Skeletal muscle tissue (tissue), 4 donors: Measurements from ENCODE around the gene COL4A3. TPM values are rescaled to one million over a fixed set of nuclear protein-coding genes. Genes with fewer than 3 reads are reported as not detected.

Experiments used
- H3K27ac ChIP-seq: one replicate; pipeline ENCODE4 v1.7.0; 2013; ENCODE audit warnings: mild to moderate bottlenecking, low read depth, low read length, inconsistent platforms
- H3K27me3 ChIP-seq, 3 donors: one replicate each; pipeline ENCODE4 v1.7.0; 2013; ENCODE audit warnings: low read length in 3 of 3; ENCODE audit not compliant: control insufficient read depth in 3 of 3, insufficient read depth in 3 of 3
- H3K36me3 ChIP-seq, 3 donors: one replicate each; pipeline ENCODE4 v1.7.0; 2013; ENCODE audit warnings: low read length in 3 of 3; ENCODE audit not compliant: control insufficient read depth in 3 of 3, insufficient read depth in 3 of 3
- H3K4me1 ChIP-seq, 3 donors: one replicate each; pipeline ENCODE4 v1.7.0; 2013; ENCODE audit warnings: low read length in 3 of 3, mild to moderate bottlenecking in 3 of 3; ENCODE audit not compliant: control insufficient read depth in 3 of 3, insufficient read depth in 3 of 3
- H3K4me3 ChIP-seq, 3 donors: one replicate each; pipeline ENCODE4 v1.7.0; 2013; ENCODE audit warnings: low read length in 3 of 3
- H3K9ac ChIP-seq, 3 donors: one replicate each; pipeline ENCODE4 v1.7.0; 2013; ENCODE audit warnings: low read length in 3 of 3, mild to moderate bottlenecking in 3 of 3, moderate library complexity in 2 of 3, low read depth in 1 of 3
- H3K9me3 ChIP-seq, 3 donors: one replicate each; pipeline ENCODE4 v1.7.0; 2013; ENCODE audit warnings: low read length in 3 of 3; ENCODE audit not compliant: control insufficient read depth in 3 of 3
- total RNA-seq: library from RNA; depleted of rRNA; stranded (reverse); fragments of >200 nt; gene quantifications from one replicate; pipeline ENCODE4 v1.2.3, GENCODE V29; 2014
- donor health status: Osteomylitis.

The COL4A3 gene
- total RNA-seq, 1 donor from 2014 or later: under 0.01 TPM

- Histone ChIP-seq H3K27me3 (no peaks in the 10 kb centered on the region), H3K4me3 (no peak overlapping the region), H3K9me3 (no peaks in the 10 kb centered on the region), H3K36me3 (peaks cover 4 to 32% (median 28%) of the 10 kb centered on the region in 3 donors), H3K27ac (no peak overlapping the region), H3K4me1 (no peaks in the 10 kb centered on the region), H3K9ac (no peak overlapping the region)
Measured at GRCh38 chr2:227260041-227260440, 95.6 kb downstream of the COL4A3 start.

GRCh38 chr2:227267410-227268115 lies 103.1 kb downstream of the COL4A3 start:
- Histone ChIP-seq H3K9me3 (no peaks in the 10 kb centered on the region), H3K4me3 (no peak overlapping the region), H3K4me1 (no peaks in the 10 kb centered on the region), H3K27me3 (no peaks in the 10 kb centered on the region), H3K9ac (no peak overlapping the region), H3K36me3 (peaks cover 11 to 24% (median 20%) of the 10 kb centered on the region in 3 donors), H3K27ac (no peak overlapping the region)

GRCh38 chr2:227280895-227281294 lies 116.5 kb downstream of the COL4A3 start:
- no peak overlapping the region for H3K27ac ChIP-seq
- peaks cover 5 to 42% (median 32%) of the 10 kb centered on the region in 3 donors for H3K36me3 ChIP-seq
- no peaks in the 10 kb centered on the region for H3K9me3 ChIP-seq
- H3K4me3 ChIP-seq: no peak overlapping the region
- no peak overlapping the region for H3K9ac ChIP-seq
- H3K4me1 ChIP-seq: no peaks in the 10 kb centered on the region
- no peaks in the 10 kb centered on the region for H3K27me3 ChIP-seq

GRCh38 chr2:227285741-227286236 lies 121.4 kb downstream of the COL4A3 start:
- H3K36me3 ChIP-seq: peaks cover 10 to 32% (median 28%) of the 10 kb centered on the region in 3 donors
- H3K27ac ChIP-seq: no peak overlapping the region
- H3K9ac ChIP-seq: no peak overlapping the region
- no peaks in the 10 kb centered on the region for H3K4me1 ChIP-seq
- no peaks in the 10 kb centered on the region for H3K9me3 ChIP-seq
- H3K27me3 ChIP-seq: no peaks in the 10 kb centered on the region
- H3K4me3 ChIP-seq: no peak overlapping the region

GRCh38 chr2:227287771-227288170 lies 123.3 kb downstream of the COL4A3 start:
- Histone ChIP-seq H3K27me3 (no peaks in the 10 kb centered on the region), H3K4me1 (no peaks in the 10 kb centered on the region), H3K36me3 (peaks cover 6 to 20% (median 18%) of the 10 kb centered on the region in 3 donors), H3K9me3 (no peaks in the 10 kb centered on the region), H3K9ac (no peak overlapping the region), H3K27ac (no peak overlapping the region), H3K4me3 (no peak overlapping the region)

- no peak overlapping the region for H3K9ac ChIP-seq
- no peaks in the 10 kb centered on the region for H3K9me3 ChIP-seq
- H3K36me3 ChIP-seq: peaks cover 6 to 16% (median 13%) of the 10 kb centered on the region in 3 donors
- H3K4me3 ChIP-seq: no peak overlapping the region
- no peak overlapping the region for H3K27ac ChIP-seq
- no peaks in the 10 kb centered on the region for H3K4me1 ChIP-seq
- H3K27me3 ChIP-seq: no peaks in the 10 kb centered on the region
Measured at GRCh38 chr2:227292314-227292713, 127.9 kb downstream of the COL4A3 start.

- H3K36me3 ChIP-seq: peaks cover 6 to 21% (median 13%) of the 10 kb centered on the region in 3 donors
Measured at GRCh38 chr2:227293531-227293930, 129.1 kb downstream of the COL4A3 start.

GRCh38 chr2:227295806-227296205 lies 131.4 kb downstream of the COL4A3 start:
- H3K9me3 ChIP-seq: no peaks in the 10 kb centered on the region
- no peak overlapping the region for H3K27ac ChIP-seq
- no peak overlapping the region for H3K9ac ChIP-seq
- no peak overlapping the region for H3K4me3 ChIP-seq
- peaks cover 0 to 10% (median 7%) of the 10 kb centered on the region in 3 donors for H3K36me3 ChIP-seq
- no peaks in the 10 kb centered on the region for H3K27me3 ChIP-seq
- H3K4me1 ChIP-seq: no peaks in the 10 kb centered on the region

More at GRCh38 chr2:227293531-227293930, 129.1 kb downstream of the COL4A3 start:
- H3K27ac ChIP-seq: no peak overlapping the region
- H3K4me3 ChIP-seq: no peak overlapping the region
- no peaks in the 10 kb centered on the region for H3K9me3 ChIP-seq
- no peaks in the 10 kb centered on the region for H3K4me1 ChIP-seq
- no peak overlapping the region for H3K9ac ChIP-seq
- H3K27me3 ChIP-seq: no peaks in the 10 kb centered on the region

- Histone ChIP-seq H3K36me3 (peaks cover 0 to 10% (median 7%) of the 10 kb centered on the region in 3 donors), H3K4me3 (no peak overlapping the region), H3K27ac (no peak overlapping the region), H3K4me1 (peaks cover 0 to 2% (median 1%) of the 10 kb centered on the region in 3 donors), H3K9me3 (no peaks in the 10 kb centered on the region), H3K27me3 (no peaks in the 10 kb centered on the region), H3K9ac (no peak overlapping the region)
Measured at GRCh38 chr2:227296671-227297405, 132.4 kb downstream of the COL4A3 start.

GRCh38 chr2:227301523-227301922 lies 137.1 kb downstream of the COL4A3 start:
- H3K9ac ChIP-seq: no peak overlapping the region
- H3K9me3 ChIP-seq: no peaks in the 10 kb centered on the region
- H3K4me3 ChIP-seq: no peak overlapping the region
- H3K27me3 ChIP-seq: no peaks in the 10 kb centered on the region
- peaks cover 0 to 22% (median 11%) of the 10 kb centered on the region in 3 donors for H3K36me3 ChIP-seq
- H3K4me1 ChIP-seq: peaks cover 0 to 4% (median 3%) of the 10 kb centered on the region in 3 donors
- H3K27ac ChIP-seq: no peak overlapping the region
